NCI-H128 (cell line): ENCODE results near the gene PAPSS1.
"Not testable (repeated sequence)": the region's sequence is repeated elsewhere in the genome, so short reads cannot be mapped to it uniquely, and the experiment has no call there.

ENCODE experiments used
- DNase-seq: peaks from one replicate; lab custom pipeline; 2025; ENCODE audit not compliant: unreplicated experiment; lab: John Stamatoyannopoulos, UW

PAPSS1 gene

DNA sequence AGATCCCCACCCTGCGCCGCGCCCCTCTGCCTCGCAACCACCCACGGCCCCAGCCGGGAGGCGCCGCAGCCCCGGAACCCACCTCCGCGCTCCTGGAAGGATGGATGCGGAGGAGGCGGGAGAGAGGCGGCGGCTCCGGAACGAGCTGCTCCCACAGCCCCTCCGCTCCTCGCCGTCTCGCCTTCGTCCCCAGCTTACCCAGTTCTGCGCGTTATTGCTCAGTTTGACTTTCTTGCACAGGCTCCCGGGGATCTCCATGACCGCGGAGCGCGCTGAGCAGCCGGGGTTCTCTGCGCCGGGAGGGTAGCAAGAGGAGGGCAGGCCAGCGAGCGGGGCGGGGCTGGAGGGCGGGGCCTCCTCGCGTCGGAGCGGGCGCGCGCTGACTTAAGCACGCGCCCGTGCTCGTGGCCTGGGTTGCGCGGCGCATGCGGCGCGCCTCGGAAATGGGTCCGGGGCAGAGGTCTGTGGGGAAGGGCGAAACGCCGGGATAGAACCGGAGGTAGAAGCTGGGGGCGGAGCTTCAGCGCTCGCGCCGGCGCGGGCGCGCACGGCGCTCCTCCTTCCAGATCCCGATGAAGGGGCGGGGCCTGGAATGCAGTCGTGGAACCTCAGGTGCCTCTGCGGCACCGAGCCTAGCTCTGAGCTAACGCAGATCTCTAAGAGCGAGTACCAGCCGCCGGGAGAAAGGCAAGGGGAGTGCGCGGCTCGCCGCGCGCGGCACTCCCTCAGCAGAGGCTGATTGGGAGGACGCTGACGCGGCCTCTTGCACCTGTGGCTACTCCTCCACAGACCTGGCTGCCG lies at the start of gene PAPSS1:
Gene PAPSS1, minus strand, starts transcription at position 313 of the 801 bp plus-strand sequence. Its CDS starts 55 bp downstream, at position 258.
- peak; percentile 81 for DNase-seq

DNA sequence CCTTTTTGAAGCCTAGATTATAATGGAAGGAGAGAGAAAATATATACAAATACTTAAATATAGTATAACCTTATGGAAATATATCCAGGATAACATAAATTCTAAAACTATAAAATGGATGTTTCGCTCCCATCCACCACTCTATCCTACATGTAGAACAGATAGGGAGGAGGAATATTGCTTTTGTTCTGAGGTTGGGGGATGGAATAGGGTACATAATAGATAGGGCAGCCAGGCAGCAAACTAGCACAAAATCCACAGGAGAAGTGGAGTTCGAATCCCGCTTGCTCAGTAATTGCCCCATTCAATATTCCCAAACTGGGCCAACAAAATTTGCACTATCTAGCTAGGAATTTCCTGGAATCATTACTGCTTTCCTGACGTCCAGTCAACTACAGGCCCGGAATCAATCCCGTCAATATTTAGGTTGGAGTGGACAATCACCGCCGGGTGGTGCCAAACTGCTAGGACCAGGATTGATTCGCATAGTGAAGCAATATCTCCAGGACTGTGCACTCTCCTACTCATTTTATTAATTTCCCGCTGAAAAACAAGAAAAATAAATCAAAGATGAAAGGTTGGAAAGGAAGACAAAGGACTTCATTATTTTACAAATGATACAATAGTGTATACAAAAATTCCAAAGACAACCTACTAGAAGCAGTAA lies 40.4 kb upstream of the PAPSS1 start:
- no peak for DNase-seq

DNA sequence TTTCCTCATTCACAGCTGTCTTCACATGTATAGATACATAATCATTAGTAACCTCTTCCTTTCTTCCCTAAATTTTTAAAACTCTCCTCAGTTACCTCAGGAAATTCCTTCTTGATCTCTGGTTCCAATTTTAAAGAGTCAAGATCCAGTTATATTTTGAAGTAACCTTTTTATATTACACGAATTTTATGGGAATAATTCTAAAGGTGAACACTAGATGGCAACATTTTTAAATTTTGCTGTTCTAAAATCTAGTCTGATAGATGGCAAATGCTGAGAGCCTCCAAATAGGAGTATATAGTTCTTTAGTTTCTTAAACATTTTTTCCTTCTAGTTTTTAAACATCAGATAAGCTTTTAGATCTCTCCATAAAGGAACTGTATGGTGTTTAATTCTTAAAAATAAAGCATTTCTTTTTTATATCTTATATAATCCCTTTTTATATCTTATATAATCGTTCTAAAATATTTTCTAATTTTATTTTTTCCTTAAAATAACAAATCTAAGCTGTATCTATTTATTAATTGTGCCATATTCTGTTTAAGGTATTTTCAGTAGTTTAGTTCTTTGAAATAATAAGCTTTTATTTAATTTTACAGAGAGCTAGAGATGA lies 37.9 kb upstream of the PAPSS1 start:
- no peak for DNase-seq

DNA sequence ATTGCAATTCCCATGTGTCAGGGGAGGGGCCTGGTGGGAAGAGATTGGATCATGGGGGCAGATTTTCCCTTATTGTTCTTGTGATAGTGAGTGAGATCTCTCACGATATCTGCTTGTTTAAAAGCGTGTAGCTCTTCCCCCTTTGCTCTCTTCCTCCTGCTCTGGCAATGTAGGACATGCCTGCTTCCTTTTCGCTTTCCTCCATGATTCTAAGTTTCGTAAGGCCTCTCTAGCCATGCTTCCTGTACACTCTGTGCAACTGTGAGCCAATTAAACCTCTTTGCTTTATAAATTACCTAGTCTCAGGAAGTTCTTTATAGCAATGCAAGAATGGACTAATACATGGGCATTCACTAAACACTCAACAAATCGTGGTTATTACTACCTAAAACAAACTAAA lies 37.2 kb upstream of the PAPSS1 start:
- no peak for DNase-seq

DNA sequence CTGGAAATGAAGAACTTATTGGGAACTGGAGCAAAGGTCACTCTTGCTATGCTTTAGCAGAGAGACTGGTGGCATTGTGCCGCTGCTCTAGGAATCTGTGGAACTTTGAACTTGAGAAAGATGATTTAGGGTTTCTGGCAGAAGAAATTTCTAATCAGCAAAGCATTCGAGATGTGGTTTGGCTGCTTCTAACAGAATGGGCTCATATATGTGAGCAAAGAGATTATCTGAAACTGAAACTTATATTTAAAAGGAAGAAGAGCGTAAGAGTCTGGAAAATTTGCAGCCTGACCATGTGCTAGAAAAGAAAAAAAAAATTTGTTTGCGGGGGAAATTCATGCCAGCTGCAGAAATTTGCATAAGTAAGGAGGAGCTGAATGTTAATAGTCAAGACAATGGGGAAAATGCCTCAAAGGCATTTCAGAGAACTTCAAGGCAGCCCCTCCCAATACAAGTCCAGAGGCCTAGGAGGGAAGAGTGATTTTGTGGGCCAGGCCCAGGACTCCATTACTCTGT lies 35.9 kb upstream of the PAPSS1 start:
- no peak for DNase-seq

DNA sequence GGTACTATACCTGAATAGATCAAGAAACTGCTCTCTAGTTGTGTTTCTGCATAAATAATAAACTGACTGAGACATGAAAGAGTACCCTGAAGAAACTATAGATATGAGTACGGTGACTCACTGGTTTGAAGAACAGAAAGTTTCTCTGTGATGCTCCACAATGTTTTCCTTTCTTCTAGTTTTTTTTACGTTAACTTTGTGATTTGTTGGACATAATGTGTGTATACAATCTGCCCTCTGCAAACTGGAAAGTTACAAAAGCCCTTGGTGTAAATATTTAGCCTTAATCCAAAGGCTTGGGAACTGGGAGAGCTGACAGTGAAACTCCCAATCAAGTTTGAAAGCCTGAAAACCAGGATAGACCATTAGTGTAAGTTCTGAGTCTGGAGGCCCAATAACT lies 31.6 kb upstream of the PAPSS1 start:
- no peak for DNase-seq

DNA sequence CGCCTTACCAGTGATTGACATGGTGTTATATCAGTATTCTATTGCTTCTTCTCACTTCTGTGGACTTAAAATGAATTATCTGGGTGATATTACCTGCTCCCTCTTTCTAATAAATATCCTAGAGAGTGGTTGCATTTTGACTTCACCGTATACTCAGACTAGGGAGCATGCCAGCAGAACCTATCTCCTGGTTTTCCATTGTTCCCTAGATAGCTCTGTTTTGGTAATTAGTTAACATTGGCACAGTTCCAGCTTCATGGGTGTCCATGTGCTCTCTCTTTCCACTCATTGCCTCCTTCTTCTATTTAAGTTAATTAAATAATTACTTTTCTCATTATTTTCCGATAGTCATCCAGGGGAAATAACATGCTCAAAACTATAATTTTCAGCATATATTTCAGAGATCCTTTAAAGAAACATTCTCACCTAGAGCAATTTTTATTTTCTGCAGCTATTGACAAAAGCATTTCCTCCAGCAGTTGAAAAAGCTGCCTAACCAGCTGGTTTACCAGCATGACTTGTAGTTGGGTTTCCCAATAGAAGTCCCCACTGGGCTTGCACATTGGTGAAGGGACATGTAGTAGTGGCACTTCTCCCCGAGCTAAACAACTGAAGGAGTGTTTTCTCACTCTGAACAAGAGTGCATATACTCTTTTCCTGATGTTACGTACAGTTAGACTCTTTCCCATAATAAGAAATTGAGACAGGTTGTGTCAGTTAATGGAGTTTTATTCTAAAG lies 27.9 kb upstream of the PAPSS1 start:
- DNase-seq = no peak

DNA sequence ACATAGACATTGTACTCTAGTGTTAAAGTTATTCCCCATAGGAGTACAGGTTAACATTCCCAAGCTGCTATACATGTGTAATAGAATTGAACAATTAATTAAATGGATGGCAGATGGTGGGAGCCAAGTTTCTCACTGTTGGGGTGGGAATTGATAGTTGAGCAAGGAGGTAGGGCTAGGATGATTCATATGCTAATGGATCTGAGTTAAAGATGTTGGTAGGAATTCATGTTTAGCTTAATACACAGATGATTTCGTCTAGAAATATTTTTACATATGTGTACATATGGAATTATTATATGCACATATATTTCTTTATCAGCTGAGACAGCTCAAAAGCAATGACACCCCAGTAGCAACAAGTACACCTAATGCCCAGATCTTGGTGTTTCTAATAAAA lies 26.1 kb upstream of the PAPSS1 start:
- no peak for DNase-seq

DNA sequence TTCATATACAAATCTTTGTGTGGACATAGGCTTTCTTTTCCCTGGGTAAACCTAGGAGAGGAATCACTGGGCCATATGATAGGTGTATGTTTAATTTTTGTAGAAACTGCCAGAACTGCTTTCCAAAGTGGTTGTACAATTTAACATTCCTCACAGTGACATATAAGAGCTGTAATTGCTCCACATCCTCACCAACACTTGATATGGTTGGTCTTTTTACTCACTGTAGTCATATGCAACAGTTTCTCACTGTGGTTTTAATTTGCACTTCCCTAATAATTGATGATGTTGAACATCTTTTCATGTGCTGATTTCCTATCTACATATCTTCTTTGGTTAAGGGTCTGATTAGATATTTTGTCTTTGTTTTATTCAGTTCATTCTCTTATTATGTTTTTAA lies 24.5 kb upstream of the PAPSS1 start:
- no peak for DNase-seq

DNA sequence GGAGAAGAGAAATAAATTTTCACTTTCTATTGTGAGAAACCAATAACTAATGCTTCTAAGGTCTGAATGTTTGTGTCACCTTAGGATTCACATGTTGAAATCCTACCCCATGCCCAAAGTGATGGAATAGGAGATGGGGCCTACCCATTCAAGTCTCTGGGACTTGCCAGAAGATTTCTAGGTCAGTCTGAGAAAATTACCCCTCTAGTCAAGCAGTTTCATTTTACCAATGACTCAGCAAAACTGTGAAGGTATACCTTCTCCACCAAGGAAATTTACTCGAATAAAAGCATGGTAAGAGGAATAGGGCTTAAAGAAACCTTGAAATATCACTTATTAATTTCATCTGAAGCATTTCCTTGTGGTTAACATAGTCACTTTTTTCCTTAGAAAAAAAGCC lies 23.5 kb upstream of the PAPSS1 start:
- no peak for DNase-seq

DNA sequence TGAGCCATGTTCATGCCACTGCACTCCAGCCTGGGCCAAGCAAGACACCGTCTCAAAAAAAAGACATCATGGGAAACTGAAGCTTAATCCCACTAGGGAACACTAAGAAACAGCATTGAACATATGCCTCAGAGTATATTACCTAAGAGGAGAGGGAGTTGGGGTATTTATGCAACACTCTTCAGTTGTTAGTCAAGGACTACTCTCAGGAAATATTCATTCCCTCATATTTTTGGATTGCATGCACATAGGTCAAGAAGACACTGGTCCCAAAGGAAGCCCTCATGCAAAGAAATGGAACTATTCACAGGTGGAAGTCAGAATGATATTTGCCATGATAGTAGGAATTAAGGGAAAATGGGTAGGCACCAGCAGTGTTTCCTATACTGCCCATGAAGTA lies 22.8 kb upstream of the PAPSS1 start:
- DNase-seq = no peak

DNA sequence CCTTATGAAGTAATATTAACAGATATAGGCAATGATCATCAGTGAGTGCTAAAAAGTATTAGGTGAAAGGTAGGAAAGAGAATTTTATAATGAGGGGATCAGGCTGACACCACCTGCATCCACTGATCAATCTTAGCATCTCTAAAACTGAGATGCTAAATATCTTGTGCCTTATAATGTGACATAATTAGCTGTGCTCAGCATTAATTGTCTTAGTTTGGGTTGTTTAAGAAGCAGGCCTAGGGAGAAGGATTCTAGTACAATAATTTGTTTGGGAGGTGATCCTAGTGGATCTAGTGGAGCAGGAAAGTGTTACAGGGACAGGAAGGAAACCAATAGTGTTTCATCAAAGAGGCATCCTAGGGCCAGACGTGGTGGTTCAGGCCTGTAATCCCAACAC lies 22.2 kb upstream of the PAPSS1 start:
- DNase-seq = no peak

DNA sequence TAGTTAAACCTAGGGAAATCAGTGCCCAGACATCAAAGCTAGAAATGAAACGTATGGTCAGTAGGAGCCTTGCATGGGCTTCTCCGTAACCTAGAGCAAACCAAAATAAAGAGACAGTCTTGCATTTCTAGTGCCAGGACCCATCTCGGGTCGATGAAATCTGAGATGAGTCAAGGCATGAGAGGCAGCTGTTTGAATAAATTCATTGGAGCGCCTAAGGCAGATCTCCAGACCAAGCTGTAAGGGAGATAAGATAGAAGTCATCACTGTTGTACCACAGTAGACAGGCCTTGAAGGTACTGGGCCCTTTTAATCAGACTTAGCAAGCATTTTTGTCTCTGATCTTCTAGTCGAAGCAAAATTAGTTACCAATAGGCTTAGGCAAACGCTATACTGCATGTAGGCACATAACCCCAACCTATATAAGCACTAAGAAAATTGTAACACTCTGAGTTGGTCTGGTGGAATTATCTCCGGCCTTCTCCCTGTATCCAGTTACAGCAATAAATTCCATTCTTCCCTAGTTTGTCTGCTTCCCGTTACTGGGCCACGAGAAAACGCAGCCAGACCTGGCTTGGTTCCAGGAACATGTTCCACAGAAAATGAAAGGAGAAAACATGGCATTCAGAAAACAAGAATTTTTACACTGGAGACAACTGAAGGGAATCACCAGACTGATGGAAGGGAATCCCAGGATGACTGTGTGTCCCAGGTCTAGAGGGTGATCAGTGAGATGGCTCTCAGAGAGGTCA lies 21.1 kb upstream of the PAPSS1 start:
- DNase-seq = no peak

DNA sequence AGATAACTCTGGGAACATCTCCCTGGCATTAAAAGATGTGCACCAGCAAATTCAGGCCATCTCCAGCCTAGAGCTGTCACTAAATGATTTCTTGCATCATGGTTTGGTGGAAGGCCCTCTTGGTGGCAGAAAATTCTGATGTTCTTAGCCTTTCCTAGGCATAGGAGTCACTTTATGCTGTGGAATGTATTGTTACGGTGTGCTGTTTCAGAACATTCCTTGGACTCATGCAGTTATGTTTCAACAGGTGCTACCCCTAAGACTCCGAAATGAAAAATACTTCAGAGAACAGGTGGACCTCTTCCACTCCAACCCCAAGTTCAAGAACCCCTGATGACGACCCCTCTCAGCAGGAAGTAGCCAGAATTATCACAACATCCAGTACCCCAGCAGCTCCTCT lies 20.3 kb upstream of the PAPSS1 start:
- DNase-seq = no peak

DNA sequence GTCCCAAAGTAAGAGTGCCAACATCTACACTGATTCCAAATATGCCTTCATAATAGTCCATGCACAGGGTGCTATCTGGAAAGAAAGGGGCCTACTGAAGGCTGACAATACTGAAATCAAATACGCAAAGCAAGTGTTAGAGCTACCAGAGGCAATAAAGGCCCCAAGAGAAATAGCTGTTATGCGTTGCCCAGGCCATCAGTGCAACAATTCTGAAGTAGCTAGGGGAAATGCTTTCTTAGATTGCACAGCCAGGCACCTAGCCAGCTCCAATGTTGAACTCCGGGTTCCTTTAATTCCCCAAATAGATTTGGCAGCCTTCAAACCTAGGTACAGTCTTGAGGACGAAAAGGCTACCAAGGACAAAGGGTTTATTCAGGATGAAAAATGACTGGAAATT lies 17.4 kb upstream of the PAPSS1 start:
- no peak for DNase-seq

DNA sequence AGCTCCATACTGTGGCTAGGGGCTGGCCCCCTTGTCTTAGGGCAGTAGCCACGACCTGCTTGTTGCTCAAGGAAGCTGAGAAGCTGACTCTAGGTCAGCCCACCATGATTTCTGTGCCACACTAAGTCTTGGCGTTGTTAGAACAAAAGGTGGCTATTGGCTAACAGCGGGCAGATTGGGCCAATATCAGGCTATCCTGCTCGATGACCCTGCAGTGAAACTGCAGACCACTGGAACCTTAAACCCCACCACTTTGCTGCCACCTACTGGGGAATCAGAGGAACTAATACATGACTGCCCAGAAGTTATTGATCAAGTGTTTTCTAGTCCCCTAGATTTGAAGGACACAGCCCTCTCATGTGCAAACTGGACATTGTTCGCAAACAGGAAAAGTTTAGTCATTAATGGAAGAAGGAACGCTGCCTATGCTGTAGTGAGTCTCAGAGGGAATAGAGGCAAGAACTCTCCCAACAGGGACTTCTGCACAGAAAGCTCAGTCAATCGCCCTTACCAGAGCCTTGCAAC lies 17.0 kb upstream of the PAPSS1 start:
- no peak for DNase-seq

DNA sequence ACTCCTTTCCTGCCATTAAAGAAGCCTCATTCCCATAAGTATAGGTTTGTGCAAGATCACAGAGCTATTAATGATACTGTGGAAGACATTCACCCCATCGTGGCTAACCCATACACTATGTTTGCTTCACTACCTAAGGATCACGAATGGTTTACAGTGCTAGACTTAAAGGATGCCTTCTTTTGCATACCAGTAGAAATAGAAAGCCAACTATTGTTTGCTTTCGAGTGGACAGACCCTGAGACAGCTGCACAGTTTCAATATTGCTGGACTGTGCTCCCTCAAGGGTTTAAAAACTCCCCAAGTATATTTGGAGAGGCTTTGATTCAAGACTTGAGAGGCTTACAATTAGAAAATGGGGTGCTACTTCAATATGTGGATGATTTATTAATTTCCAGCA lies 16.0 kb upstream of the PAPSS1 start:
- no peak for DNase-seq

DNA sequence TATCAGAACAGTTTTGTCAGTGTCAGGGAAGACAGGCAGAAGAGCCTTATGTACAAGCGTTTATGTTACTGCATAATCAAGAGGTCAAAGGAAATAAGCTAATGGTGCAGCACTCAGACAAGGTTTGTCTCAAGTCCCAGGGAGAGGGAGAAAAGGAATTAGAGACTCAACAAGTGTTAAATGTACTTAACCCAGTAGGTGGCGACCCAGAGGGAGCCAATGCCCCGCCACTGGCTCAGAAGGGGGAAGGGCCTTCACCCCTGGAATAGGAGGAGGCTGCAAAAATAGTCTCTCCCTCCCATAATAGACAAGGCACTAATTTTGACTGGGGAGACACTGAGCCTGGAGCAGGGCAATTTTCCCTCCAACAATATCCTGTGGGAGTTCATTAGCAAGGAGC lies 14.1 kb upstream of the PAPSS1 start:
- DNase-seq = no peak

DNA sequence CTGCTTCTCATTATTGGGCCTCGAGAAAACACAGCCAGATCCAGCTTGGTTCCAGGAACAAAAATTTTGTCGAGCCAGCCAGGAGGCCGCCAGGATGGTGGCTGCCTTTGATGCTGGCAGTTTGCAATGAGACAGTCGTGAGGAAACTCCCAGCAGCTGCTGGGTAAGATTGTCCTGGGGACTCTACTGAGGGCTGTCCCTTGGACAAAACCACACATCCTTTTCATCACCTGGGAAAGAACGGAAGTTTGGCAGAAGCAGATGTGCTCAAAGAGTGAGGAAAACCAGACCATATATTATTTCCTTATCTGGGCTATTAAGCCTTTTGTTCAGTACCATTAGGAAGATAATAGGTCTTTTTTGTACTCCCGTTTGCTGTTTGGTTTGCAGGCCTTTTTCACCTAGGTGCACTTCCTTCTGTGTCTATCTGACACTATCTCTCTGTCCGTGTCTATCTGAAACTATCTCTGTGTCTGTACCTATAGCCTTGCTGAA lies 13.4 kb upstream of the PAPSS1 start:
- DNase-seq = no peak

DNA sequence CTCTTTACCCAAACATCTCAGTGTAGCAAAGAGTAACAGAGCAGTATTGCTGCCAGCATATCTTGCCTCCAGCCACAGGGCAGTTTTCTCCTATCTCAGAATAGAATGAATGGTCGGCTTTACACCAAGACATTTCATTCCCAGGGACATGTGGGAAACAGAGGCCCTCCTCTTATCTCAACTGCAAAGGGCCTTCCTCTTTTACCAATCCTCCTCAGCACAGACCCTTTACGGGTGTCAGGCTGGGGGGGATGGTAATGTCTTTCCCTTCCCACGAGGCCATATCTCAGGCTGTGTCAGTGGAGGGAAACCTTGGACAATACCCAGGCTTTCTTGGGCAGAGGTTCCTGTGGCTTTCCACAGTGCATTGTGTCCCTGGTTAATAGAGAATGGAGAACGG lies 9.0 kb upstream of the PAPSS1 start:
- not testable (repeated sequence) for DNase-seq
